ENCODE results near the gene IL1RAPL2.

GRCh38 chrX:105173071-105173470, 607.1 kb downstream of the IL1RAPL2 start:
- no peak for TF ChIP-seq PML (IDR thresholded peaks at IDR 0.05; ENCODE audit: low read length)
- no peak for TF ChIP-seq TARDBP (IDR thresholded peaks at IDR 0.05; ENCODE audit: borderline replicate concordance)
- no peak for TF ChIP-seq ATF7 (IDR thresholded peaks at IDR 0.05; ENCODE audit: low read depth)
- TF ChIP-seq YY1 (IDR thresholded peaks at IDR 0.05; ENCODE audit: low read depth, low read length): no peak
- TF ChIP-seq CTCF (IDR thresholded peaks at IDR 0.05 in 2 of 3, conservative IDR thresholded peaks at IDR 0.05 in 1 of 3; ENCODE audit: control insufficient read depth in 2 of 3, extremely low read depth in 1 of 3, insufficient read depth in 1 of 3, low read depth in 3 of 3, low read length in 3 of 3): no peak
